ENCODE results near the gene GYG1.
"Not testable (repeated sequence)": the region's sequence is repeated elsewhere in the genome, so short reads cannot be mapped to it uniquely, and the experiment has no call there.

The GYG1 gene

GRCh38 chr3:148987551-148987950, 3.8 kb upstream of the GYG1 start:
- DNase-seq (ENCODE audit: low read depth, low spot score), result not testable (repeated sequence)

DNA sequence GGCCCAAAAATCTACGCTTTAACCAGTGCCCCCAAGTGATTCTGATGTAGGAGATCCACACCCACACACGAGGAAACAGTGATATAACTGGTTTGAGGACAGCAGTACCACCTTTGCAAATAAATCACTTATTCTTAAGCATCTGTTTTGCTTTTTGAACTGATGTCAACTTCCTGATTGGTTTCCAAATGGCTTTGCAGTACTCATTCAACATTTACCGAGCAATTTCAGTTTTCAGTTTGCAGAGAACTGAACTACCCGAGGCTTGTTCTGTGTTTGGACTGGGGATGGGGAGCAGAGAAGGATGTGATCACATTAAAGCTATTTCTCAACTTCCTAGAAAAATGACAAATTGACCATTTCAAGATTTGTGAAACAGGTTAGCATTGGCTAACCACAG, 1.1 kb upstream of the GYG1 start:
- DNase-seq (ENCODE audit: low read depth, low spot score), result no peak

GRCh38 chr3:148992027-148992634, 791 bp downstream of the GYG1 start:
- no peak for DNase-seq (ENCODE audit: low read depth, low spot score)

DNA sequence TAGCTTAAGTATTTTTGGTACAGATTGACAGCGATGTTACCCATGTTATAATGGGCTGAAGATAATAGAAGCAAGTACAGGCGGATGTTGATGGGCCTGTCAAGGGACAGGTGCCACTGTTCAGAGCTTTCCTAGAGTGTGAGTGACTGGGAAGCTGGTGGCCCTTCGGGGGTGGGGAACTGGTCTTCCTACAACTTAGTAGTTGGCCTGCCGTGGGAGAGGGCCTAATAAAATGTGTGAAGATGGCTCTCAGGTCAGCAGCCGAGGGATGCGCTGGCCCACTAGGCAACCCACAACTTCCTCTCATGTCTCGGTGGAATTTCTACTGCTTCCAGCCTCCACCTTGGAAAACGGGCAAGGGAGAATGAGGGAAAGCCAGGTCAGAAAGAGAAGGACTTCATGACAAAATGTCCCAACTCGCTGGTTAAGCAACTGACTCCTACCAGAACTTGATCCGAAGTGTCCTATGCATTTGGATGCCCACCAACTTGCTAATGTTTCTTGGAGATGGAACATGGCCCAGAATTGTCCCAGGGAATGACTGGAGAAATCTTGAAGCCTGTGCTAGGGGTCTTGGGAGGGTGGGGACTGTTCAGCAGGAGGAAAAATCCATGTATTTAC, 1.4 kb downstream of the GYG1 start:
- DNase-seq (ENCODE audit: low read depth, low spot score), result no peak

DNA sequence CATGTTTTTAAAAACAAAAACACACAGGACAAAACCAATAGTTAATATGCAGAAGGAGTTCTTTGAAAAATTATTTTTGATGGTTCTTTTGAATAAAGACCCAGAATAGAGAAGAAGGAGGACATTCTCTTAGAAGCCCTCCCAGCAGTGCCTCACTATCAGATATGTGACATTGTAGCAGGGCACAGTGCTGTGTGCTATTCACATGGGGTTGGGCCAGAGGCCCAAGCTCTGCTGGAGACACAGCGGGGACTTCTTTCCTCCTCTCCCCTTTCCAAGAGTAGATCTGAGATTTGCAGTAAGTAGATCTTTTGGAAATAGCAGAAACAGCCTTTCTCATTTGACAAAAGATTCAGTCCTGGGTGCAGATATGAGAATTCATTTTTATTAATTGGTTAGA, 6.3 kb downstream of the GYG1 start:
- no peak for DNase-seq (ENCODE audit: low read depth, low spot score)

DNA sequence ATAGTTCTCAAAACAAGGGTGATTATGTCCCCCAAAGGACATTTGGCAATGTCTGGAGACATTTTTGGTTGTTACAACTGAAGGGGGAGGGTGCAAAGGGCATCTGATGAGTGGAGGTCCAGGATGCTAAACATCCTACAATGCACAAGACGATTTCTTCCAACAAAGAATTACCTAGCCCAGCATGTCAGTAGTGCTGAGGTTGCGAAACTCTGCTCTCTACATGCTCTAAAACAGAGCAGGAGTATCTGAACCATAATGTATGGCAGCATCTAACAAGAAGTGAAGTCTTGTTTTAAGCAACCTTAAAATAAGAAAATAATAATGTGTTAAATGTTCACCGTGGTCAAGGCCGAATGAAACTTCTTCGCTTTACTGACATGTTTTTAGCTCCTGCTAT, 7.0 kb downstream of the GYG1 start:
- DNase-seq (ENCODE audit: low read depth, low spot score), result no peak

DNA sequence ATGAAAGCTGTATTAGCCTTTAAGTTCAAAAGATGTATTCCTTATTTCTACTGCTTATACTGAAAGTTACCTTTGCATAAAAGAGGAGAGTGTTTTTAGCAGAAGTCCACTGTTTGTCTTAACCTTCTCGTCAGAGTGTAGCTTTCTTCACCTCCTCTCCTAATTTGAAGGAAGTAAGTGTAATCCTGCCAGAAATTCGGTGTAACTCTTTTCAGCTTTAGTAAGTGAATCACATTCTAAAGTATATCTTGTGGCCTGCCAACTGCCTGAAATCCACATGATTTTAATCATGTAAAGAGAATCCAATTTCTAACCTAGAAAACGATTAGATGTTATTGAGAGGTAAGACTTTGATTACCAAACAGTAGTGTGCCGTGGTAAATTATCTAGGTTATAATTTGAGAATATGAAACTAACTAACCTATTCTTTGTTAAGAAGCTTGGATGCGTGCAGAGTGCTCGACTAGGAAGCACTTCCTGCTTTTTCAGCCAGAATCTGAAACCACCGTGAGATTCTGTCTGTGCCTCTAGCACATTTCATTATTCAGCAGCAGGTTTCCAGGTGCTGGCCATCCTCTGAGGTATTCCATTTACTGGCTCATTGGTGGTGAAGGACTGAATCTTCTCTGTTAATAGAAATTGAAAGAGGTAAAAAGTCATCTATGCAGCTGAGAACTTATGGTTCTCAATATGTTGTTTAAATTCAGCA, 7.5 kb downstream of the GYG1 start:
- DNase-seq (ENCODE audit: low read depth, low spot score), result no peak

DNA sequence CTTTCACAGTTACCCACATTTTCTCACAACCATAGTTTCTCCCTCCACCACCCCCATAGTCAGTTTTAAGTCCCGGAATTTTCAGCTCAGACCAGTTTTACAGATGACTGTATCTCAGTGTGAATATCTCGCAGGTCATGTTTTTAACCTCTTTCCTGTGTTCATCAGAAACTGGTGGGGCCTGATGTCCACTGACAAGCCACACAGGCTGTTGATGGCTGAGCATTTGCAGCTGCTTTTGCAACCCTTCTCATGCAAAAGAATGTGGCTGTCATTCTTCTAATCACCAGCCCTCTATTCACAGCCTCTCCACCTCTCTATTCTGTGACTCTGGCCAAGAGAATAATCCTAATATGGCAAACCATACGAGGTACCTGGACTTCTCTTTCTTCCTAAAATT, 8.5 kb downstream of the GYG1 start:
- DNase-seq (ENCODE audit: low read depth, low spot score), result no peak

GRCh38 chr3:149000206-149000745, 8.9 kb downstream of the GYG1 start:
- DNase-seq (ENCODE audit: low read depth, low spot score), result no peak

GRCh38 chr3:149001727-149002126, 10.4 kb downstream of the GYG1 start:
- DNase-seq (ENCODE audit: low read depth, low spot score), result no peak

DNA sequence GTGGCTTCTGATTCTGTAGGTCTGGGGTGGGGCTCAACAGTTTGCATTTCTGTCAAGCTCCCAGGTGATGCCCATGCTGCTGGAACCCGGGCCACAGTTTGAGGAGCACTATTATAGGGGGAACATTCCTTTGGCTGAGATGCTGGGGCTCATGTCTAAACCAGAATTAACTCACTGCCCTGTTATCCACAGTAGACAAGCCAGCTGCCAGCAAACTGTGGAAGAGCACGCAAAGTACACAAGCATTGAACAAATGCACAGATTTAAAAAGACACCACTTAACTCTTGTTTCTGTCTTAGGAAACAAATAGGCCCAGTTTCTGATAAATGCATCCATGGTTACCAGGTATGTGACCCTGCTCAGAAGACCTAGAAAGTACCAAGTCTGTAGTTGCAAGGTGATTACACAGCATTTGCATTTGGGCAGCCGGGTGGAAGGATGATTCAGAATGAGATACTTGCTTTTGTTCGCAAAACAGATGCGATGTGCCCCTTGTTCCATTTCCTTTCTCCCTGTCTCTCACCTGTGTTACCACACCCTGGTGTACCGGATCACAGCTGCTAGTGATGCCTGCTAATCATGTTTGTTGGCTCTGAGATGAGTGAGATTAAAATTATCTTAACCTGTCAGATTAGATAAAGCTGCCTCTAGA, 12.4 kb downstream of the GYG1 start:
- no peak for DNase-seq (ENCODE audit: low read depth, low spot score)

DNA sequence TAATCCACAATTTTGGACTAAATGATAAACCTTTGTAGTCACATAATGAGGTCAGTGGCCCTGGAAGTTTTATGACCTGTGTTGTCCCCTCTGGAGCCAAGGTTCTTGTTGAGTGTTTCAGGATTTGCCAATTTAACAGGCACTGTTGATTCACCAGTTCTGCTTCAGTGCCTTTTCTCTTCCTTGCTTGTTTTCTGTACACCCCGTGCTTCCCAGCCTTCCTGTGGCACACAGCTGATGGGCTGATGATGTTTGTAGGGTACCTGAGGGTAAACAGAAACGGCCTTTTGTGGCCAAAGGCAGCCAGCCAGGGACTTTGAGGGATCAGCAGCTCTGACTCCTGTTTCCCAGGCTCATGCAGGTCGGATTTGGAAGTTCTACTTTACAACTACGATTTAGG, 13.3 kb downstream of the GYG1 start:
- peak; percentile 20 for DNase-seq (ENCODE audit: low read depth, low spot score)

GRCh38 chr3:149005416-149005815, 14.1 kb downstream of the GYG1 start:
- no peak for DNase-seq (ENCODE audit: low read depth, low spot score)

DNA sequence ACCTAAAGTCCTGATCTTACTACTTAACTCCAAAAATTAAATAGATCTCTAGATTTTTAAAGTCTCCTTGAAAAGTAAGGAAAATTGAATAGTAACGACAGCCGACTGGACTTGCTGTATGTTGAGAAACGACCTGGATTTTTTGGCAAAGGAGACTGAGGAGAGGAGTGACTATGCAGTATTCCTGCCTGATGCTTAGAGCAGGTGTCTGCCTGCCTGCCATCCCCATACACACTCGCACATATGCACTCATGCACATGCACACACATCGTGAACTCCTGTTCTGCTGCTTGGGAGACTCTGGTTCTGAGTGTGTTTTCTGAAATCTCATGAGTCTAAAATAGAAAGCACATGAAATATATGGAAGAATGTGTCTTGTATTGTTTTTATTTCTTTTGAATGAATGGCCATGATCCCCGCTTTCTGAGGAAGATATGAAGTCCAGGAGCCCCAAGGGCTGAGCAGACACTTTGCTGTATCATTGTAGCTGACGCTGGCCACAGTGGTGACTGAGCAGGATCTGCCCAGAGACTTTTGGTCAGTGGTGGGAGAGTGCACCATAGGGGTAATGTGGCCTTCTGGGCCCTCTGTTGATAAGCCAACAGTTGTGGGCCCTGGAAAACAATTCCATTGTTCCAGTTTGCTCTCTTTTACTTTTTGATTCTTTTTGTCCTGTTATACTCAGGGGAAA, 16.4 kb downstream of the GYG1 start:
- no peak for DNase-seq (ENCODE audit: low read depth, low spot score)

GRCh38 chr3:149009732-149010131, 18.4 kb downstream of the GYG1 start:
- no peak for DNase-seq (ENCODE audit: low read depth, low spot score)

DNA sequence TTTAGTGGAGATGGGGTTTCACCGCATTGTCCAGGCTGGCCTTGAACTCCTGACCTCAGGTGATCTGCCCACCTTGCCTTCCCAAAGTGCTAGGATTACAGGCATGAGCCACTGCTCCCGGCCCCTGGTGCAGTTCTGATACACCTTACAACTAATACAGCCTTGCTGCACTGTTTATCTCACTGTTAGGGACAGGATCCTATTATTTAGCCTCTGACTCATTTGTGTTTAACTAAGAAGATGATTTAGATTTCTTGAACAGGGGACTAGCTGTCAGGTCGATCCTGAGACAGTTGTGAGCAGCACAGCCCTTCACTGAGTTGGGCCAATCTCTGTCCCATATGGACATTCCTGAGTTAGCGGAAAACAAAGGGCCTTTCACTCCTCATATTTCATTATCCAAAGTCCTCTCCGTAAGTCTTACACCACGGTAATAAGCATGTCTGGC, 19.2 kb downstream of the GYG1 start:
- DNase-seq (ENCODE audit: low read depth, low spot score), result no peak

DNA sequence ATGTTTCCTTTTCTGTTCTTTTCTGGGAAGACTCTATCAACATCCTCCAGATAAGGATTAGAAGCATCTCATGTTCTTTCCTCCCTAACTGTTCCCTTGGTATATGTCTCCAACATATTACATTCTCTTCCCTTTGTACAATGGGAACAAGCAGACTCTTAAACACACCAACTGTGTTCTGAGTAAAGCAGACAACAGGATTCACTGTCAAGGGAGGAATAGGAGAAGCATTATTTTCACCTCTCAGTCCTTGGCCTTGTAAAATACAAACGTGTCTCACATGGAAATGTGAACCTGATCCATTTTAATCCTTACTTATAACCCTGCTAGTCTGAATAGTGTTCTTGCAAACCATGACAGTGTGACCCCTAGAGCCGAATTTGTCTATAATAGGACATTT, 19.6 kb downstream of the GYG1 start:
- DNase-seq (ENCODE audit: low read depth, low spot score), result no peak

GRCh38 chr3:149011676-149012075, 20.3 kb downstream of the GYG1 start:
- DNase-seq (ENCODE audit: low read depth, low spot score), result no peak

DNA sequence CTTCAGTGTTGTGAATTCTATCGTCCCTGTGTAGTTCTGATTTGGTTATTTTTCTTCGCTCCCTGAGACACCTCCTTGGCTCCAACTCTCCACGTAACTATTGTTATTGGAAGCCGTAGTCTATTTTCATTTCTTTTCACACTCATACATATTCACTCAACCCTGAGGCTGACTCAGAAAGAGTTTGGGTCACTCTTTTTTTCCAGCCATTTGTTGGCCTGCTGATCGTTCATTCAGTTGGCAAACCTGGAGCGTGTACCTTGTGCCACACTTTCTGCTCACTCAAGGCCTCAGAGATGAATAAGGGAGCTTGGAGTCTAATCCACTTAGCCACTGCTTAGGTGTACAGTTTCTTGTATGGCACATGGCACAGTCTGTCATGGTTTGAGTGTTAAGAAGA, 22.4 kb downstream of the GYG1 start:
- DNase-seq (ENCODE audit: low read depth, low spot score), result peak; percentile 21

GRCh38 chr3:149015393-149015792, 24.1 kb downstream of the GYG1 start:
- DNase-seq (ENCODE audit: low read depth, low spot score), result no peak

GRCh38 chr3:149016242-149016641, 24.9 kb downstream of the GYG1 start:
- no peak for DNase-seq (ENCODE audit: low read depth, low spot score)
